ENCODE data around the gene PLA2G4A. TPM values are rescaled to one million over a fixed set of nuclear protein-coding genes. Genes with fewer than 3 reads are reported as not detected.

Gene PLA2G4A
- total RNA-seq, 1 donor from 2014 or later = 5.2 TPM

DNA sequence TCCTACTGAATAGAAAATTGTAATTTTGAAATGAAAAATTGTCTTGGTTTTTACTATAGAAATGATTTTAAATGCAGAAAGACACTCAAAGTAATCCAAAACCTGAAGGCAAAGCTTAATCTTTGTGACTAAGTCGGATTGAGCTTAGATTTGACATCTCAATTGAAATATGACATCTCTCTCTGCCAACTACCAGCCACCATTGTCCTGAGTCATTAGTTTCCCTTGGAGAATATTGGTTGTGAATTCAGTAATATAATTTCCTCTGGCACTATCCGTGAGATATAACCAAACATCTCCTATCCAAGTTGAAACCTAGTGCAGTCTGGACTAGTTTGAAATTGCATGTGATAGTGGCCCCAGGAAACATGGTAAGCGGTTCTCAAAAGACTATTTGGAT, 37.1 kb downstream of the PLA2G4A start:
- no peaks in the 10 kb centered on the region for H3K9me3 ChIP-seq (ENCODE audit: control insufficient read depth in 3 of 3, low read length in 3 of 3)
- H3K4me3 ChIP-seq (ENCODE audit: low read length in 3 of 3) = no peak overlapping the region
- H3K9ac ChIP-seq (ENCODE audit: low read depth in 1 of 3, low read length in 3 of 3) = no peak overlapping the region
- no peaks in the 10 kb centered on the region for H3K36me3 ChIP-seq (ENCODE audit: control insufficient read depth in 3 of 3, insufficient read depth in 3 of 3, low read length in 3 of 3)
- no peaks in the 10 kb centered on the region for H3K27me3 ChIP-seq (ENCODE audit: control insufficient read depth in 3 of 3, insufficient read depth in 3 of 3, low read length in 3 of 3)
- no peaks in the 10 kb centered on the region for H3K4me1 ChIP-seq (ENCODE audit: control insufficient read depth in 3 of 3, insufficient read depth in 3 of 3, low read length in 3 of 3)
- H3K27ac ChIP-seq (ENCODE audit: low read depth, low read length) = no peak overlapping the region

- Histone ChIP-seq H3K4me3 (ENCODE audit: low read length in 3 of 3) (no peak overlapping the region), H3K36me3 (ENCODE audit: control insufficient read depth in 3 of 3, insufficient read depth in 3 of 3, low read length in 3 of 3) (no peaks in the 10 kb centered on the region), H3K9me3 (ENCODE audit: control insufficient read depth in 3 of 3, low read length in 3 of 3) (no peaks in the 10 kb centered on the region), H3K9ac (ENCODE audit: low read depth in 1 of 3, low read length in 3 of 3) (no peak overlapping the region), H3K4me1 (ENCODE audit: control insufficient read depth in 3 of 3, insufficient read depth in 3 of 3, low read length in 3 of 3) (no peaks in the 10 kb centered on the region), H3K27me3 (ENCODE audit: control insufficient read depth in 3 of 3, insufficient read depth in 3 of 3, low read length in 3 of 3) (no peaks in the 10 kb centered on the region), H3K27ac (ENCODE audit: low read depth, low read length) (no peak overlapping the region)
These were observed 40.9 kb downstream of the PLA2G4A start for GRCh38 chr1:186869526-186870228.

DNA sequence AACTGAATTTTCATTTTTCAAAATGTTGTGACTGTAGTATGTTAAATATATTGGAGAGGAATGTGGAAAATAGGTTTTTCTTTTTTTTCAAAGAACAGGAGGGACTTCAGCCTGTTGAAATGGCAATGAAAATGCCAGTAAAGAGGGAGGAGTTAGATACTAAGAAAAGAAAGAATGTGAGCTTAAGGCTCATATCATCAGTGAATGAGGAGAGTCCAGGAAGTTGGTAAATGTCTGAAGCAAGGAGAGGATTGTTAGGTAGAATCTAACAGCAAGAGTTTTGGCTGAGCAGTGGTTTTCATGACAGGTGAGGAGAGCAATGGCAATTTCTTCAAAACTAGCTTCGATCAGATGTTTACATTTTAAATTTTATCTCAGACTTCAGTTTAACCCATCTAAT, 43.0 kb downstream of the PLA2G4A start:
- Histone ChIP-seq H3K4me3 (ENCODE audit: low read length in 3 of 3) (no peak overlapping the region), H3K36me3 (ENCODE audit: control insufficient read depth in 3 of 3, insufficient read depth in 3 of 3, low read length in 3 of 3) (no peaks in the 10 kb centered on the region), H3K9ac (ENCODE audit: low read depth in 1 of 3, low read length in 3 of 3) (no peak overlapping the region), H3K27ac (ENCODE audit: low read depth, low read length) (no peak overlapping the region), H3K27me3 (ENCODE audit: control insufficient read depth in 3 of 3, insufficient read depth in 3 of 3, low read length in 3 of 3) (no peaks in the 10 kb centered on the region), H3K9me3 (ENCODE audit: control insufficient read depth in 3 of 3, low read length in 3 of 3) (no peaks in the 10 kb centered on the region), H3K4me1 (ENCODE audit: control insufficient read depth in 3 of 3, insufficient read depth in 3 of 3, low read length in 3 of 3) (no peaks in the 10 kb centered on the region)

GRCh38 chr1:186872291-186872690, 43.5 kb downstream of the PLA2G4A start:
- Histone ChIP-seq H3K4me1 (ENCODE audit: control insufficient read depth in 3 of 3, insufficient read depth in 3 of 3, low read length in 3 of 3) (no peaks in the 10 kb centered on the region), H3K9ac (ENCODE audit: low read depth in 1 of 3, low read length in 3 of 3) (no peak overlapping the region), H3K4me3 (ENCODE audit: low read length in 3 of 3) (no peak overlapping the region), H3K9me3 (ENCODE audit: control insufficient read depth in 3 of 3, low read length in 3 of 3) (no peaks in the 10 kb centered on the region), H3K36me3 (ENCODE audit: control insufficient read depth in 3 of 3, insufficient read depth in 3 of 3, low read length in 3 of 3) (no peaks in the 10 kb centered on the region), H3K27ac (ENCODE audit: low read depth, low read length) (no peak overlapping the region), H3K27me3 (ENCODE audit: control insufficient read depth in 3 of 3, insufficient read depth in 3 of 3, low read length in 3 of 3) (no peaks in the 10 kb centered on the region)

DNA sequence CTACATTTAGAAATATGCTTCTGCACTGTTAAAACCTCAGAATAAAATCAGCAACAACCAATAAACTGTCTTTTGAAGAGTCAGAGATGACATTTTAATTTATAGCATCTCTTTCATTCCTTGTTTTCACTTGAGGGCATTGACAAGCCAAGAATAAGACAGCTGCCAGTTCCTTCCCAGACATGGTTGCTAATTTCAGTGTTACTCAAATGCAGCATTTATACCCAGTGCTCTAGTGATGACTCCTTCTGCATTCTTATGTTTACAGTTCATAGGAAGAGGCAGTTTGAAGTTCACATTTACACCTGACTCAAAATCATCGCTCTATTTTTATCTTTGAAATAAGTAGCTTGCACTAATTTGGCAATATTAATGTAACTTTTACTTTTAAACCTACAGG, 44.9 kb downstream of the PLA2G4A start:
- Histone ChIP-seq H3K4me1 (ENCODE audit: control insufficient read depth in 3 of 3, insufficient read depth in 3 of 3, low read length in 3 of 3) (no peaks in the 10 kb centered on the region), H3K27me3 (ENCODE audit: control insufficient read depth in 3 of 3, insufficient read depth in 3 of 3, low read length in 3 of 3) (no peaks in the 10 kb centered on the region), H3K27ac (ENCODE audit: low read depth, low read length) (no peak overlapping the region), H3K9me3 (ENCODE audit: control insufficient read depth in 3 of 3, low read length in 3 of 3) (no peaks in the 10 kb centered on the region), H3K9ac (ENCODE audit: low read depth in 1 of 3, low read length in 3 of 3) (no peak overlapping the region), H3K4me3 (ENCODE audit: low read length in 3 of 3) (no peak overlapping the region), H3K36me3 (ENCODE audit: control insufficient read depth in 3 of 3, insufficient read depth in 3 of 3, low read length in 3 of 3) (no peaks in the 10 kb centered on the region)

GRCh38 chr1:186875896-186876835, 47.4 kb downstream of the PLA2G4A start:
- no peak overlapping the region for H3K27ac ChIP-seq (ENCODE audit: low read depth, low read length)
- H3K4me3 ChIP-seq (ENCODE audit: low read length in 3 of 3) = no peak overlapping the region

GRCh38 chr1:186878356-186878755, 49.6 kb downstream of the PLA2G4A start:
- Histone ChIP-seq H3K36me3 (ENCODE audit: control insufficient read depth in 3 of 3, insufficient read depth in 3 of 3, low read length in 3 of 3) (no peaks in the 10 kb centered on the region), H3K9me3 (ENCODE audit: control insufficient read depth in 3 of 3, low read length in 3 of 3) (no peaks in the 10 kb centered on the region), H3K4me1 (ENCODE audit: control insufficient read depth in 3 of 3, insufficient read depth in 3 of 3, low read length in 3 of 3) (no peaks in the 10 kb centered on the region), H3K27ac (ENCODE audit: low read depth, low read length) (no peak overlapping the region), H3K9ac (ENCODE audit: low read depth in 1 of 3, low read length in 3 of 3) (no peak overlapping the region), H3K4me3 (ENCODE audit: low read length in 3 of 3) (no peak overlapping the region), H3K27me3 (ENCODE audit: control insufficient read depth in 3 of 3, insufficient read depth in 3 of 3, low read length in 3 of 3) (no peaks in the 10 kb centered on the region)

More at GRCh38 chr1:186875896-186876835, 47.4 kb downstream of the PLA2G4A start:
- Histone ChIP-seq H3K4me1 (ENCODE audit: control insufficient read depth in 3 of 3, insufficient read depth in 3 of 3, low read length in 3 of 3) (no peaks in the 10 kb centered on the region), H3K36me3 (ENCODE audit: control insufficient read depth in 3 of 3, insufficient read depth in 3 of 3, low read length in 3 of 3) (no peaks in the 10 kb centered on the region), H3K9ac (ENCODE audit: low read depth in 1 of 3, low read length in 3 of 3) (no peak overlapping the region), H3K9me3 (ENCODE audit: control insufficient read depth in 3 of 3, low read length in 3 of 3) (no peaks in the 10 kb centered on the region), H3K27me3 (ENCODE audit: control insufficient read depth in 3 of 3, insufficient read depth in 3 of 3, low read length in 3 of 3) (no peaks in the 10 kb centered on the region)

GRCh38 chr1:186880982-186881381, 52.2 kb downstream of the PLA2G4A start:
- Histone ChIP-seq H3K4me1 (ENCODE audit: control insufficient read depth in 3 of 3, insufficient read depth in 3 of 3, low read length in 3 of 3) (no peaks in the 10 kb centered on the region), H3K36me3 (ENCODE audit: control insufficient read depth in 3 of 3, insufficient read depth in 3 of 3, low read length in 3 of 3) (no peaks in the 10 kb centered on the region), H3K27ac (ENCODE audit: low read depth, low read length) (no peak overlapping the region), H3K4me3 (ENCODE audit: low read length in 3 of 3) (no peak overlapping the region), H3K9me3 (ENCODE audit: control insufficient read depth in 3 of 3, low read length in 3 of 3) (peaks cover 0 to 2% (median 0%) of the 10 kb centered on the region in 3 donors), H3K27me3 (ENCODE audit: control insufficient read depth in 3 of 3, insufficient read depth in 3 of 3, low read length in 3 of 3) (no peaks in the 10 kb centered on the region), H3K9ac (ENCODE audit: low read depth in 1 of 3, low read length in 3 of 3) (no peak overlapping the region)

- Histone ChIP-seq H3K9me3 (ENCODE audit: control insufficient read depth in 3 of 3, low read length in 3 of 3) (peaks cover 0 to 2% (median 0%) of the 10 kb centered on the region in 3 donors), H3K9ac (ENCODE audit: low read depth in 1 of 3, low read length in 3 of 3) (no peak overlapping the region), H3K36me3 (ENCODE audit: control insufficient read depth in 3 of 3, insufficient read depth in 3 of 3, low read length in 3 of 3) (no peaks in the 10 kb centered on the region), H3K4me3 (ENCODE audit: low read length in 3 of 3) (no peak overlapping the region), H3K4me1 (ENCODE audit: control insufficient read depth in 3 of 3, insufficient read depth in 3 of 3, low read length in 3 of 3) (no peaks in the 10 kb centered on the region), H3K27ac (ENCODE audit: low read depth, low read length) (no peak overlapping the region), H3K27me3 (ENCODE audit: control insufficient read depth in 3 of 3, insufficient read depth in 3 of 3, low read length in 3 of 3) (no peaks in the 10 kb centered on the region)
These were observed 53.8 kb downstream of the PLA2G4A start for GRCh38 chr1:186882372-186883134.

Data from skeletal muscle tissue (tissue), 4 donors.